HG03060 (cell line): ENCODE results near the gene MAP7.

Experiments used
- ATAC-seq: cut with Tn5 transposase; IDR thresholded peaks from one replicate; pipeline ENCODE4 v1.9.1; 2021; ENCODE audit warnings: low read depth, moderate number of reproducible peaks; ENCODE audit not compliant: unreplicated experiment

Gene MAP7

DNA sequence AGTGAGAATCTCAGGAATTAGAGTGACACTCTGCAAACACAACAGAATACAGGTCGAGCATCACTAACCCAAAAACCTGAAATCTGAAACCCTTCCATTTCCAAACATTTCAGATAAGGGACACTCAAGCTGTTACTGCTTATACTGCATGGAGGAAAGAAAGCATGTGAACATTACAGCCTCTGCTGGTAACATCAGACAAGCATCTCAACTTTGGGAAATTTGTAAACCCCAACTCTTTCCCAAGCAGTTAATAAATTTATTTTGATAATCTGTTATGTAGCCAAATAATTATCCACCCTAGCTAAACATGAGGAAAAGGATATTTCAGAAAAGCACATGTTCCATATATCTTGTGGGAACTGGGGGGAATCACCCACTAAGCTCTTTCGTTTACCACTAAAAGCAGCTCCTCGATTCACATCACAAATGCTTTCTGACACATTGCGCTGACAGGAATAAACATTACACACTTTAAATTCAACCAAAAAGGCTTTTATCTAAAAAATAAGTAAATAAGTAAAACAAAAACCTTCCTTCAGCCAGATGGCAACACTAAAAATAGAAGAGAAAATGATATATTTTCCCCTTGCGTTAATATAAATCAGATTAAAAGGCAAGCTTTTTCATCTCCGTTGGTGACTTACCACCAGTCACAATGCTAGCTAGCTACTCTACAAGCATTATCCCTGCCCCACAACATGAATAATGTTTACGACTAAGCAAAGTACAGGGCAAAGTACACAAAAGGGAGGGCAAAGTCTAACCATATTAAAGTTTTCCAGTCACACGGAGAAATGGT, 120.8 kb downstream of the MAP7 start:
- no peak for ATAC-seq

DNA sequence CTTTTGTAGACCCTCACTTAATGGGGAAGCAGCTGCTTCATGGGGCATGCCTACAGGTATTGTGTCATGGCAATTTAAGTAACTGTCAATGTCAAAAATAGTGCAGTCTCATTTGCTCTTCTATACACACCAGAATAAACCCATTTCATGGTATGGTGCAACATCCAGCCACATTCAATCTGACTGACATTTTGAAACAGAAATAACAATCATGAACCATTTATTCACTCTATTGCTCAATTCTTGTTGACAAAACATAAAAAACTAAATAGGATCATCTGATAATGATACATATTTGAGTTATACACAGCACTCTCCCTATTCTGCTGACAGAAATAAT, 122.9 kb downstream of the MAP7 start:
- no peak for ATAC-seq

DNA sequence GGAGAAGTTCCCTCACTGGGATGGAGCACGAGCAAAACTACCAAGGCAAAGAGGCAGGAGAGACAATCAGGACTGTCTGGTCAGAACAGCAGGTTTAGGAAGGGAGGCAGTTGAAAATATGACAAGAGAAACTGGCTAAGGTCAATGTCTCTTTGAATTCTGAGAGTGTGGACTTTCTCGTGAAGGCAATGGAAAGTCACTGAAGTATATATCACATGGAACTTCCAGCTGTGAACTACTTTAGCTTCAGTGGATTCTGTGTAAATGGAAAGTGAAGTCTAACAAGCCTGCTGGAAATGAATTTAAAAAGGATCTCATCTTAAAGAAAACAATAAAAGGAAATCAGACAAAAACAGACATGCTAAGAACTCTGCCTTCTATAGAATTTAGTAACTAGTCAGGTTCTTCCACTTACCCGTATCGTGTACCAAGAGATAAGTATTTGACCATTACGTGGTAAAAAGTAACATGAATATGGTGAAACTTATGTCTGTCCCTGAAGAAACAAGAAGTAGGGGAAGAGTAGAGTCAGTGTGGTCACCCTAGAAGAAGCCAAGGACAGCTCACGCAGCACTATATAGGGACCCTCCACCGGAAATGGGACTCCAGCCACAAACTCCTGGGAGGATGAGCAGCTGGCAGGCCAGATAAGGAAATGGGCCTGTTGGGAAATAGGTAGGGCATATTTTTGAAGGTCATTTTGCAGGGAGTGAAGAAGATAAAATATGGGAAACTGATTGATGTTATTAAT, 123.4 kb downstream of the MAP7 start:
- no peak for ATAC-seq

DNA sequence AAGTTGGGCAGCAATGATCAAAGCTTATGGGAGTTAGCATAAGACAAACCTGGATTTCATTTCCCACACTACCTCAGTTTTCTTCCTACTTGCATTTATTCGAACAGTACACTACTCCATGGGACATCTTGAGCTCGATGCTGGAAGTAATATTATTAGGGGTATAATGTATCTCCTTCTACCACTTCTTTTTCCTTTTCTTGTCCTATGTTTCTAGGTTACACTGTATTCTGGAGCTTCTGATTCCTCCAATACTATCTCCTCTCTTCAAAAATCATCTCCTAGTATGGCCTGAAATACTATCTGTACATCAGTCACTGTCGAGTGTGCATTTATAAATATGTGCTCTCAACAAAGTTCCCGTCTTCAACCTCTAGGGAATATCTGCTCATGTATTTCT, 124.4 kb downstream of the MAP7 start:
- no peak for ATAC-seq

DNA sequence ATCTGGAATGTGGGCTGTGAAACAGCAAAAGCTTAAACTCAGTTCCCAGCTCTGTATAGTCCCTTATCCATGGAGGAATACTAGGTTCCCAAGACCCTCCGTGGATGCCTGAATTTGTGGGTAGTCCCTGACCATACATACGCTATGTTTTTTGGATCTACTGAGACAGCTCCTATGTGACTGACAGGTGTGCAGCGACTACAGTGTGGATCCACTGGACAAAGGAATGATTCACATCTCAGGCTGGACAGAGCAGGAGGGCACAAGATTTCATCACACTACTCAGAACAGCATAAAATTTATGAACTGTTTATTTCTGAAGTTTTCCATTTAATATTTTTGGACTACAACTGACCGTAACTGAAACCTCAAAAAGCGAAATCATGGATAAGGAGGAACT, 125.3 kb downstream of the MAP7 start:
- no peak for ATAC-seq

DNA sequence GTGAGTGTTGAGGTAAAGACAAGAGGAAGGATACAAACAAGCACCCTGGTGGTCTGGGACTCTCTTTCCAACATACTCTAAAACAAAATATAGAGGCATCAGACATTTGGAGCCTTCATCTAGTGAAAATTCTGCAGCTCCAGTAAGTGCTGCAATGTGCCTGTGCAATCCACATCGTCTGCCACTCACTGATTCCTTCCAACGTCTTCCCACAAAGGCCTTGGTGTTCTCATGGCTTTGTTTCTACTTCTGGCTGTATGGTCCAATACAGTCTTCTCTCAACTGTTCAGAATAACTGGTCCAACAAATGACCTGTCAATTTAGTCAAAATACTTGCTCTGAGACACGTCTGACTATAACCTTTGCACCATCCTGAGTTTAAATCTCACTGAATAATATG, 125.8 kb downstream of the MAP7 start:
- no peak for ATAC-seq

DNA sequence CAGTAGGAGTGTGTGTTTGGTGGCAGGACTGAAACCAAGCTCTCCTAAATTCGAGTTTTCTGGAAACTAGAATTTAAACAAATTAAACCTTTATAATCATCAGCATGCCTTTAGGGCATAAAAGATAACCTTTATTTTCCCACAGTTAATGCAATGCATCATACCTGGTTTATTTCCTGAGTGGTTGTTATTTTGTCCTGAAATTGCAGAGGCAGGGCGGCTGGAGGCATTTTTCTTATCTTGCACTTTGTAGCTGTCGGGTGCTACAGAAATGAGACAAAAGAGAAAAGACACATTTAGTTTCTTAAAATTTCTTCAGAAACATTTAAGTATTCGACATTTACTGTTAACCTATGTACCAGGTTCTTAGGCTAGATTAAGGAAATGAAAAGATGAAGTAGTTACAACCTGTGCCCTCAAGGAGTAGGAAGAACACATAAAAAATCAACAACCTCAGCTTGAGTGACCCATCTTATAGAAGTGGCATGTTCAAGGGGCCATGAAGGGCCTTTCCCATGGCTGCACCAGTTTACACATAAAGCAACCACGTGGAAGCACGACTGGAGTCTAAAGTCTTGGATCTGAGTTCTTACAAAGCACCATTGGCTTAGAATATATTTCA, 128.6 kb downstream of the MAP7 start:
- ATAC-seq: no peak

DNA sequence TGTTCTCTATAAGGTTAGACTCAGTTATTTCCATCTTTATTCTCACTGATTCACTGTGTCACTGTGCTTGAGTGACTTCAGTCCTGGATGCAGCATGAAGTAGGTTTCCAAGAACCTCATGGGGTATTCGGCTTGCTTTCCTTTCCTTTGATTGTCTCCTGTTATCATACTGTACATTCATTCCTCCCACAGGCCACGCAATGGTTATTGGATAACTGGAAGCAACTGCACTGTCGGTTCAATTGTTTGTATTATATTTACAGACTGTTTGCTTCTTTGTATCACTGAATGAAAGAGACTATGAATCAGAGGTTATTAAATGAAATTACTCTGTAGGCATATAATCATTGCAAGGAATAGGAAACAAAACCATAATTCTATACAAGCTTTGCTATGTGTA, 129.4 kb downstream of the MAP7 start:
- no peak for ATAC-seq

DNA sequence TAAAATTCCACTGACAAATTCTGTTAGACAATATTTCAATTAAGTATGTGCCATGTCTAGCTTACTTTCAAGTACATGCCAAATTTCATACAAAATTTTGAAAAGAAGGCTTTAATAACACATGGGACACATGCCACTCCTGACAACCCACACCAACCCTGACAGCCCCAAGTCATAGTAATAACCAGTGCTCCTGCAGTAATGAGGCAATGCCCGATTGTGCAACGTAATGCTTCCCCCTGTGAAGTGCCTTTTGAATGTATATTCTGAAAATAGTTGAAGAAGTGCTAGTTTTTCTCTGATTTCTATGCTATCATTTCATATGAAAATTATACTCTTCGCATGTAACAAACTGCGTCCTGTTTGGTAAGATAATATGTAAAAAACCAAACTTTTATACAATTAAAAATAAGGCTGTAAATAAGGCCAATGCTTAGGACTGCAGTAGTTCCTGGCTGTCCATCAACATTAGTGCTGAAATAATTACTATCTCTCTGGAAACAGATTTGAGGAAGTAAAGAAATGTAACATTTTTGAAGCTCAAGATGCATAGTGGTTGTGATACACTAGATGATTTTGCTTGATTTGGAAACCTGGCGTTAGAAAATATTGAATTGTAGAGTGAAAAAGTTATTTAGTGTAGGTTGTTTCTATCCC, 134.7 kb downstream of the MAP7 start:
- no peak for ATAC-seq

DNA sequence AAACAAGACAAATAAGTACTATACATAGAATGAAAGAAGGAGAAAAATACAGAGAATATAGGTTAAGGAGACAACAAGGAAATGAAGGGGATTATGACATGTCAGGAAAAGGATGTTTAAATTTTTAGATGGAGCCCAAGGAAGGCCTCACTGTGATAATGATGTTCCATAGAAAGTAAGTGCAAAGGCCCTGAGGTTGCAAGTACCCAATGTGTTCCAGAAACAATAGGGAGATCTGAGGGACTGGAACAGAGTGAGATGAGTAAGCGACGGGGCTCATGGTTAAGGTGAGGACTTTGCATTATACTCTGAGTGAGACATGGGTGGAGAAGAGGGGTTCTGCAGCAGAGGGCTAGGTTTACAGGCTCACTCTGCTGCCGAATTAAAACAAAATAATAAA, 137.8 kb downstream of the MAP7 start:
- no peak for ATAC-seq

DNA sequence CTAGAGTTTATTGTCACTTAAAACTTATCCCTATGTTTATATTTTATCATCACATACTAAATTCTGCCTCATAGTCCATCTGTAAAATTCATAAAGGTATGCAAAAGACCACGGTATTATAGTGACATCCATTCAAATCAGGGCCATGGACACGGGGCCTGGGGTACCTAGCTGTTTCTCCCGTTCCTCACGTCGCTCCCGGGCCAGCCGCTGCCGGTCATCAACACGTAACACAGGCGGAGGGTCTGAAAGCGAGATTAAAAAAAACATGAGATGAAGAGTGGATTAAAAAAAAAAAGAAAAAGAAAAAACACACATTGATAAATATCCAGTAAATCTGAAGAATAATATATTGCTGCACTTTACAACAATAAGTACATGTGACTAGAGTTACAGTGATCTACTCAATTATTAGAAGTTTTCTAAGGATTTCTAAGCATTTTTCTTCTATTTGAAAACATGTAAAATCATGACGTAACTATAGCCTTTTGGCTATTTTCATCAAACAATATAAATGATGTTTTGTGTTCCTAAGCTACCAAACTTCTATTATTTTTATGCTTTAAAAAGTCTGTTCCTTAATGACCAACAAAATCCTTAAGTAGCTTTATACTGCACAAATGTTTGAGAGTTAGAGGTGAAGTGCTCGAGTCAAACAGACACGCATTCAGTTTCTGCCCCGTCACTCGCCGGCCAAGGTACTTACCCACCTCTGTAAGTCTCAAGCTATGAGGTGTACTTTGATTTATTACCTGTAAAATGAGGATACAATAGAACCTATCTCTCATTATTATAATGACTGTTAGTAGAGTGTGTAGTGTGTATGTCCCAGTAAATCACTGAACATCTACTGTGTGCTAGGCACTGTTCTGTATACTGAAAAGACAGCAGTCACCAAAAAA, 138.5 kb downstream of the MAP7 start:
- ATAC-seq: no peak

DNA sequence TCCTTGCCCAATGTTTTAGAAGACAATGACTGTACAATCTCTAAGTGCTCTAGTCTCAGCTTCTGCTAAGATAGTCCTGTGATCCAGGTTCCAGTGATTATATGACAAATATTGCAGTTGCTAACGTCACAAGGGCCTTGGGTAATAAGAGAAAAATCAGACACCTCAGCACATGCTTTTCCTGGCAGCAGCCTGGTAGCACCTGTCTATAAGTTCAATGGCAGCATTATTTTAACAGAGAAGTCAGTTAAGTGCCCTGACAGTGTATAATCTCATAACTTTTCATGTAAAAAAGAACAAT, 139.2 kb downstream of the MAP7 start:
- no peak for ATAC-seq

DNA sequence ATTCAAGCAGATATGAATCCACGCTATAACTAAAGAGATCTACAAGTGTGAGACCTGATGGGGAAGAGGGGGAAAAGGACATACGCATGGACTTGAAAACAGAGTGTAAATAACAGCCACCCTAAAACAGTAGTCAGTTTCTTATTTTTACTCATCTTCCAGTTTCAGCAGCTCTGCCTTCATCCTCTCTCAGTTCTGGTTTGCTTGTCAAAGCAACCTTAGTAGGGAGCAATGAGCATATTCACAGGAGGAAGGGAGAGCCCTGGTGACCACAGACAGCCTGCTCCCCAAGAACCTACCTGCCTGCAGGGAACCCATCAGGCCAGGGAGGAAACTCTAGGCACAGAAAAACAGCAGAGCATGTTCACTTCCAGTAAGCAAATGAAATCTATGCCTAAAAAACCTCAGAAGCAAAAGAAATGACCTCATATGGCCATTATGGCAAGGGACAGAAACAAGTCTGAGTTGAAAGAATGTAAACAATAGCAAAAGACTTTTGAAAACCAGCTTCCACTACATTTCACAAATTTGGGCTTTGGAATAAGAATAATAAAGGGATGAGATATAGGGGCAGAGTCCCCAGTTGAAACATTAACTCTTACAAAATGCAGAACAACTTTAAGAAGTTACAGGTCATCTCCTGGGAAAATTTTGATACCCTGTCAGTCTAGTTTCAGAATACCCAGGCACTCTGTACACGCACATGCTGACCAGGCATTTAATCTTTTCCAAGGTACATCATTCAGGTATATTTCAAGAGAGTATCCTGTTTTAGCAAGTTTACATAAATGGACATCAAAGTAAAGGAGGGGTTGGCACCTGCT, 139.8 kb downstream of the MAP7 start:
- ATAC-seq: no peak

DNA sequence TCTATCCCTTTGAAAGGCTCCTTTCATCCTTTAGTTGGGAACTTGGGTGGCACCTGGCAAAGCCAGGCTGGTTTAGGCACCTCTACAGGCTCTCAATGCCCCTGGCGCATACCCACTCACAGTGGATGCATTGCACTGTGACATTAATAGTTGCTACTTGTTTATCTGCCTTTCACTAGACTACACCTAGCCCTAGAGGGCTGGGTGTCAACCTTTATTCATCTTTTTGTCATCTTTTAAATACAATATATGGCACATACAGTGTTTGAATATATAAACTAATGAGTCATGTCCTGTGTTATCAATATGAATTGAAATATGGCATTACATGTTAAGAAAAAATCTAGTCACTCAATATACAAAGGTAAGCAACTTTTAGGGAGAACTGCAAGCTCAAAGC, 140.6 kb downstream of the MAP7 start:
- no peak for ATAC-seq

DNA sequence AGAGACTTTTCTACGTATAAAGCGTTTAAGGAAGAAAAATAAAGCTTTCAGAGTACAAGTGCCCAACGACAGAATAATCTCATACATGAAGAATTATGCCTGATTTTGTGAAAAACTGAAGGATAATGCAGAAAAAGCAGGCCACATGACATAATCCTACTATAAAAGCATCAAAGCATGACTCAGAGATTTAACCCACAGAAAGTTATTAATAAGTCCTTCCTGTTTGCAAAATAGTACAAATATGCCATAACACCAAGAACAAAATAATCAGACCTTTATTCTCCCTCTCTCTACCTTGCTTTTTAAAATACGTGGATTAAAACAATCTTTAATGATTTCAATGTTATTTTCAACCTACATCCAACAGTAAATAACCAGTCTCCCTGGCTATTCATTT, 142.0 kb downstream of the MAP7 start:
- ATAC-seq: no peak

DNA sequence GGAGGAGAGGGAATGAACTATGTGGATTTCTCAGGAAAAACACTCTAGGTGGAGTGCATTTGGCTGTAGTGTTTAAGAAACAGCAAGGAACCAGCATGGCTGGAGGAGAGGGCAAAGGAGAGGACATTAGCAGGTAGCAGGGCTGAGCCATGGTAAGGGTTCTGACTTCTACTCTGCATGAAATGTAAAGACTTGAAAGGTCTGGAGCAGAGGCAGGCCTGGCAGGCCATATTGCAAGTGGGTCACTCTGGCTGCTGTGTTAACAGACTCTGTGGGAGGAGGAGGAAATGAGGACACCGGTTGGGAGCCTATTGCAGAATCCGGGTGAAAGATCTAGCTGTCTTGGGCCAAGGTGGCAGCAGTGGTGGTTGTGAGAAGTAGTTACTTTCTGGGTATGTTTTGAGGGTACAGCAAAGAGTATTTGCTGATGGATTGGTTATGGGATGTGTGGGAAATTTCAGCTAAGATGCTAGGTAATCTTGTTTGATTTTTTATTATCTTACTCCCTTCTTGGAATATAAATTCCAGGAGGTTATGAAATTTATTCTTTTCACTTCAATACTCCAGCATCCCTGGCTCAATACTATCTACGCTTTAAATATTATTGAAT, 144.7 kb downstream of the MAP7 start:
- no peak for ATAC-seq

DNA sequence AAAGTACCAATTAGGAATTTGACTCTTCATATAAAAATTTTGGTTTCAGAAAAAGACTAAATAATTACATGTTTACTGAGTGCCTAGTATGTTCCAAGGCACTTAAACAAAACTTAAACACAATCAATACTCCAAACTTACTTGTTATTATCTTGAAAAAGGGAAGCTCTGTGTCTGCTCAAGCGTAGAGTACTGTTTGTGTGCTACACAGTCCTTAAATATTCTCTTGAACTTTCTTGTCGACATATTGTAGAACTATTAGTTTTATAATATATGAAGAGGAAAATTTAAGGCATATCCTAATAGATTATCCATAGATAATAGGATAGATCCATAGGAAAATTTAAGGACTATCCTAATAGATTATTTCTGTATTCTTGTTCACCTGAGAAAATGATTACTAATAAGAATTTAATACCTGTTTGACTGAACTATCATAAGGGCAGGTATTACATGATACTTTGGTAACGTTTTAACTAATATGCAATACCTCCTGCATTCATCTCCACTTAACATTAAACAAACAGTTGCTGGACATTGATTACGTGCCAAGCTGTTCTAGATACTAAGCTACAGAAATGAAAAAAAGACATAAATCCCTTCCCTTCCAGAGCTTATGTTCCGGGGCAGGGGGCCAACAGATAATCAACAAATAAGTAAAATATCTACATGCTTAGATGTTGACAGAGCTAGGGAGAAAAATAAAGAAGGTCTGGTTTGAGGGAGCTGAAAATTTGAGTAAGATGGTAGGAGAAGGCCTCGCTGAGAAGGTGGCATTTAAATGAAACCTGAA, 145.4 kb downstream of the MAP7 start:
- no peak for ATAC-seq

DNA sequence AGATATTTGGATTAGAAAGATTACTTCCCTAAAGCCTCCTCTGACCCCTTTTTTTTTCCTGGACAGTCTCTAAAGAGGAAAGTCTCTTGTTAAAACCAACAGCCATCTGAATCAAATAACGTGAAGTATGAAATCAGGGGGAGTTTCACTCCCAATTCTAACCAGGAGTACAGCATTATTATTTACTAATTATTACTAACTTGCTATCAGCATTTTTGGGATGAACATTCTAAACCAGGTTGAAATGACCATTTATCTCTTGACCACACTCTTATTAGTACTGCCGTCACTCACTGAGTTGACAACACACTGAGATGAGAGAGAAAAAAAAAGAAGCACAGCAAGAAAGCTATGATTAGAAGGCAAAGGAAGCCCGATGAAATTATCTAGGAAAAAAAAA, 146.2 kb downstream of the MAP7 start:
- ATAC-seq: no peak
